Stomach smooth muscle (tissue), 2 donors: ENCODE data around the gene AKT1.

Experiments
- H3K27ac ChIP-seq: one replicate; pipeline ENCODE4 v1.7.0; 2013; ENCODE audit warnings: mild to moderate bottlenecking, low read length, inconsistent platforms
- H3K27me3 ChIP-seq, 2 donors: one replicate each; pipeline ENCODE4 v1.7.0; 2013; ENCODE audit warnings: low read length in 2 of 2; ENCODE audit not compliant: insufficient read depth in 2 of 2, control insufficient read depth in 1 of 2
- H3K36me3 ChIP-seq, 2 donors: one replicate each; pipeline ENCODE4 v1.7.0; 2013; ENCODE audit warnings: low read length in 2 of 2; ENCODE audit not compliant: control insufficient read depth in 2 of 2, insufficient read depth in 2 of 2
- H3K4me1 ChIP-seq: one replicate; pipeline ENCODE4 v1.7.0; 2013; ENCODE audit warnings: low read length; ENCODE audit not compliant: control insufficient read depth, insufficient read depth
- H3K4me3 ChIP-seq, 2 donors: one replicate each; pipeline ENCODE4 v1.7.0; 2013; ENCODE audit warnings: low read length in 2 of 2
- H3K9ac ChIP-seq, 2 donors: one replicate each; pipeline ENCODE4 v1.7.0; 2013; ENCODE audit warnings: low read length in 2 of 2, mild to moderate bottlenecking in 1 of 2
- H3K9me3 ChIP-seq, 2 donors: one replicate each; pipeline ENCODE4 v1.7.0; 2013; ENCODE audit warnings: low read length in 2 of 2; ENCODE audit not compliant: control insufficient read depth in 2 of 2
- donor health status: healthy.
- donor health status: Pancreatic carcinoma.

Gene AKT1

GRCh38 chr14:104724407-104724980, 71.1 kb downstream of the AKT1 start:
- H3K4me3 ChIP-seq = peak overlapping the region; percentile 25 to 70
- H3K9me3 ChIP-seq = no peaks in the 10 kb centered on the region
- H3K27me3 ChIP-seq = peaks cover 0 to 12% of the 10 kb centered on the region in 2 donors
- H3K27ac ChIP-seq = no peak overlapping the region
- peaks cover 32% of the 10 kb centered on the region for H3K4me1 ChIP-seq
- peaks cover 0 to 2% of the 10 kb centered on the region in 2 donors for H3K36me3 ChIP-seq
- H3K9ac ChIP-seq = peak overlapping the region in 1 of 2 donors; percentile 22

GRCh38 chr14:104723651-104724406, 71.7 kb downstream of the AKT1 start, which contains the start of gene ADSS1:
Gene ADSS1, plus strand, starts transcription at chr14:104724229. Its CDS starts 42 bp downstream, at chr14:104724271.
- peaks cover 0 to 2% of the 10 kb centered on the region in 2 donors for H3K36me3 ChIP-seq
- no peak within 1 kb of the TSS for H3K27ac ChIP-seq
- no peaks in the 10 kb centered on the region for H3K9me3 ChIP-seq
- H3K9ac ChIP-seq = peak within 1 kb of the TSS in 1 of 2 donors; percentile 22
- H3K4me1 ChIP-seq = peaks cover 32% of the 10 kb centered on the region
- H3K4me3 ChIP-seq = peak within 1 kb of the TSS; percentile 63 to 70
- H3K27me3 ChIP-seq = peaks cover 0 to 12% of the 10 kb centered on the region in 2 donors

- H3K9me3 ChIP-seq = no peaks in the 10 kb centered on the region
- no peak overlapping the region for H3K4me3 ChIP-seq
- peaks cover 0 to 12% of the 10 kb centered on the region in 2 donors for H3K27me3 ChIP-seq
- H3K9ac ChIP-seq = no peak overlapping the region
- H3K27ac ChIP-seq = no peak overlapping the region
- H3K36me3 ChIP-seq = peaks cover 0 to 2% of the 10 kb centered on the region in 2 donors
- peaks cover 32% of the 10 kb centered on the region for H3K4me1 ChIP-seq
Measured at GRCh38 chr14:104722938-104723650, 72.5 kb downstream of the AKT1 start.

- peaks cover 34% of the 10 kb centered on the region for H3K4me1 ChIP-seq
- H3K9ac ChIP-seq = no peak overlapping the region
- H3K27ac ChIP-seq = no peak overlapping the region
- peaks cover 0 to 2% of the 10 kb centered on the region in 2 donors for H3K36me3 ChIP-seq
- H3K9me3 ChIP-seq = no peaks in the 10 kb centered on the region
- peaks cover 0 to 12% of the 10 kb centered on the region in 2 donors for H3K27me3 ChIP-seq
- H3K4me3 ChIP-seq = no peak overlapping the region
Measured at GRCh38 chr14:104721505-104722431, 73.8 kb downstream of the AKT1 start.
